Measurements from ENCODE around the gene TCAP. TPM values are rescaled to one million over a fixed set of nuclear protein-coding genes. Genes with fewer than 3 reads are reported as not detected.

Gene TCAP
- total RNA-seq, 1 donor from 2014 or later = 20.7 TPM

- no peak for DNase-seq
These were observed 35.7 kb upstream of the TCAP start for GRCh38 chr17:39629494-39629880.

- no peak for DNase-seq
These were observed 35.3 kb upstream of the TCAP start for GRCh38 chr17:39629898-39630297.

GRCh38 chr17:39631403-39631802 lies 33.7 kb upstream of the TCAP start:
- DNase-seq = no peak

- DNase-seq = no peak
These were observed 32.8 kb upstream of the TCAP start for GRCh38 chr17:39632153-39632941.

- DNase-seq = no peak
These were observed 31.5 kb upstream of the TCAP start for GRCh38 chr17:39633570-39634183.

GRCh38 chr17:39634384-39634871 lies 30.7 kb upstream of the TCAP start:
- peak; percentile 15 for DNase-seq

- DNase-seq = no peak
These were observed 29.5 kb upstream of the TCAP start for GRCh38 chr17:39635614-39636176.

GRCh38 chr17:39636587-39636926 lies 28.6 kb upstream of the TCAP start:
- no peak for DNase-seq

GRCh38 chr17:39636927-39637736 lies 28.0 kb upstream of the TCAP start, which contains the start of gene STARD3:
Gene STARD3 (plus strand): TSS chr17:39637144. CDS start chr17:39653532, 16,388 bp downstream.
- DNase-seq = peak; percentile 66

- DNase-seq = no peak
These were observed 26.8 kb upstream of the TCAP start for GRCh38 chr17:39638317-39638716.

GRCh38 chr17:39639043-39639442 lies 26.1 kb upstream of the TCAP start:
- no peak for DNase-seq

- DNase-seq = no peak
These were observed 25.3 kb upstream of the TCAP start for GRCh38 chr17:39639566-39640458.

- no peak for DNase-seq
These were observed 24.5 kb upstream of the TCAP start for GRCh38 chr17:39640591-39641031.

- DNase-seq = no peak
These were observed 24.1 kb upstream of the TCAP start for GRCh38 chr17:39641097-39641496.

- no peak for DNase-seq
These were observed 23.3 kb upstream of the TCAP start for GRCh38 chr17:39641883-39642282.

- no peak for DNase-seq
These were observed 22.7 kb upstream of the TCAP start for GRCh38 chr17:39642291-39643074.

- no peak for DNase-seq
These were observed 21.9 kb upstream of the TCAP start for GRCh38 chr17:39643271-39643670.

GRCh38 chr17:39647256-39647655 lies 17.9 kb upstream of the TCAP start:
- DNase-seq = no peak

GRCh38 chr17:39648616-39649366 lies 16.4 kb upstream of the TCAP start:
- DNase-seq = peak; percentile 59

GRCh38 chr17:39650121-39650579 lies 15.0 kb upstream of the TCAP start:
- no peak for DNase-seq

All from skin of body (tissue), 2 donors.